ENCODE results near the gene SOD1.
"Not testable (repeated sequence)": the region's sequence is repeated elsewhere in the genome, so short reads cannot be mapped to it uniquely, and the experiment has no call there.

Gene SOD1

GRCh38 chr21:31659536-31660258, at the start of gene SOD1:
Gene SOD1, plus strand, starts transcription at chr21:31659693. Its CDS starts 77 bp downstream, at chr21:31659770.
- peak; percentile 92 for DNase-seq (ENCODE audit: low read depth, low spot score)

GRCh38 chr21:31611445-31611844, 48.0 kb upstream of the SOD1 start:
- no peak for DNase-seq (ENCODE audit: low read depth, low spot score)

GRCh38 chr21:31612894-31613785, 46.4 kb upstream of the SOD1 start:
- no peak for DNase-seq (ENCODE audit: low read depth, low spot score)

- DNase-seq (ENCODE audit: low read depth, low spot score) = no peak
Observed at GRCh38 chr21:31614705-31615104, 44.8 kb upstream of the SOD1 start.

- DNase-seq (ENCODE audit: low read depth, low spot score) = no peak
Observed at GRCh38 chr21:31616216-31616615, 43.3 kb upstream of the SOD1 start.

- DNase-seq (ENCODE audit: low read depth, low spot score) = no peak
Observed at GRCh38 chr21:31618696-31619430, 40.6 kb upstream of the SOD1 start.

GRCh38 chr21:31622397-31622796, 37.1 kb upstream of the SOD1 start:
- DNase-seq (ENCODE audit: low read depth, low spot score) = no peak

- DNase-seq (ENCODE audit: low read depth, low spot score) = no peak
Observed at GRCh38 chr21:31623664-31624063, 35.8 kb upstream of the SOD1 start.

- DNase-seq (ENCODE audit: low read depth, low spot score) = no peak
Observed at GRCh38 chr21:31624181-31624580, 35.3 kb upstream of the SOD1 start.

- DNase-seq (ENCODE audit: low read depth, low spot score) = no peak
Observed at GRCh38 chr21:31624961-31625491, 34.5 kb upstream of the SOD1 start.

- DNase-seq (ENCODE audit: low read depth, low spot score) = no peak
Observed at GRCh38 chr21:31629972-31630711, 29.4 kb upstream of the SOD1 start.

- not testable (repeated sequence) for DNase-seq (ENCODE audit: low read depth, low spot score)
Observed at GRCh38 chr21:31631881-31632280, 27.6 kb upstream of the SOD1 start.

GRCh38 chr21:31634993-31635392, 24.5 kb upstream of the SOD1 start:
- no peak for DNase-seq (ENCODE audit: low read depth, low spot score)

GRCh38 chr21:31636874-31637273, 22.6 kb upstream of the SOD1 start:
- DNase-seq (ENCODE audit: low read depth, low spot score) = no peak

- no peak for DNase-seq (ENCODE audit: low read depth, low spot score)
Observed at GRCh38 chr21:31641416-31641922, 18.0 kb upstream of the SOD1 start.

GRCh38 chr21:31644643-31645042, 14.8 kb upstream of the SOD1 start:
- no peak for DNase-seq (ENCODE audit: low read depth, low spot score)

GRCh38 chr21:31647650-31648049, 11.8 kb upstream of the SOD1 start:
- DNase-seq (ENCODE audit: low read depth, low spot score) = no peak

GRCh38 chr21:31650930-31651329, 8.6 kb upstream of the SOD1 start:
- no peak for DNase-seq (ENCODE audit: low read depth, low spot score)

- DNase-seq (ENCODE audit: low read depth, low spot score) = not testable (repeated sequence)
Observed at GRCh38 chr21:31651491-31651890, 8.0 kb upstream of the SOD1 start.

- no peak for DNase-seq (ENCODE audit: low read depth, low spot score)
Observed at GRCh38 chr21:31654340-31654739, 5.2 kb upstream of the SOD1 start.

Measured in ELF-1 (cell line).